ENCODE measurements around the gene C5orf47. TPM values are rescaled to one million over a fixed set of nuclear protein-coding genes. Genes with fewer than 3 reads are reported as not detected.
A peak's percentile ranks its signal among the peaks of the same experiment; 100 is the strongest.

Gene C5orf47, protein sequence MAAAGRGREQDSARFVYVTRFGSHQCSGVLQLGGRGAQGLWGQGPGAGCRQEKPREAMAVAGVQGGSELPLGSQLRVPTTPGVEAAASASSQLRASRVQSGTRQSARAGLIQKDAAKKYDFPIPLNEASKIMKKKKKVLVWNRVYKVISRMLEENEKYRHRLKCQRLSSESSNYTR
- total RNA-seq (2014; rRNA removed; shearing (Covaris generic); ENCODE audit: low replicate concordance) = not detected in 2 replicates

DNA sequence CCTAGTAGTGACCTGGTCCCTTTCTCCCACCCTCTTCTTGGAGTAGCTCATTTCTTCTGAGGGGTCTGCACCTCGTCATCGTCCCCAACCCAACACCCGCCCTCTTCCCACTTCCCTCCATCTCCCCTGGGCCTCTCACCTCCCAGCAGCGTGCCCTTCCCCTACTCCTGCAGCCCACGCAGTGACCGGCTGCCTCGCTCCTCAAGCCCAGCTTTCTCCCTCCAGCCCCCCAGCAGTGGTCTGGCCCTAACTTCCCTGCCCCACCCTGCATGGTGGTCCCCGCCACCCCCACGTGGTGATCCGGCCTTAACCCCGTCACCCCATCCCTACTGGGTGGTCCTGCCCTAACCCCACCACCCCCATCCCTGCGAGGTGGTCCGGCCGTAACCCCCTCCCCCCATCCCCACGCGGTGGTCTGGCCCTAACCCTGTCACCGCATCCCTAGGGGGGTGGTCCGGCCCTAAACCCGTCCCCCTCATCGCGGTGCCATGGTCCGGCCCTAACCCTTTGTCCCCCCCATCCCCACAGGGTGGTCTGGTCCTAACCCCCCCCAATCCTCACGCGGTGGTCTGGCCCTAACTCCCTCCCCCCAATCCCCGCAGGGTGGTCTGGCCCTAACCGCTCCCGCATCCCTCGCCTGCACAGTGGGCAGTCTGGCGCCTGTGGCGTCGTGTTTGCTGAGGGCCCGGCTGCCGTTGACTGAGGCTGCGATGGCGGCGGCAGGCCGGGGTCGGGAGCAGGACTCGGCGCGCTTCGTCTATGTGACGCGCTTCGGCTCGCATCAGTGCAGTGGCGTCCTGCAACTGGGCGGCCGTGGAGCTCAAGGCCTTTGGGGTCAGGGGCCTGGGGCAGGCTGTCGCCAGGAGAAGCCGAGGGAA, at the start of gene C5orf47:
Gene C5orf47, plus strand, starts transcription at position 617 of the 878 bp plus-strand sequence. Its CDS starts 94 bp downstream, at position 711.
- H3K36me3 ChIP-seq = no peaks in the 10 kb centered on the region
- no peak for DNase-seq
- 0 out of 2 replicates have a peak, but pooled peaks cover 2% of the 10 kb centered on the region for H3K27me3 ChIP-seq
- H3K9me3 ChIP-seq = no peaks in the 10 kb centered on the region; the same call in 1 of the 2 replicates
- no peak within 1 kb of the TSS for H3K4me3 ChIP-seq

DNA sequence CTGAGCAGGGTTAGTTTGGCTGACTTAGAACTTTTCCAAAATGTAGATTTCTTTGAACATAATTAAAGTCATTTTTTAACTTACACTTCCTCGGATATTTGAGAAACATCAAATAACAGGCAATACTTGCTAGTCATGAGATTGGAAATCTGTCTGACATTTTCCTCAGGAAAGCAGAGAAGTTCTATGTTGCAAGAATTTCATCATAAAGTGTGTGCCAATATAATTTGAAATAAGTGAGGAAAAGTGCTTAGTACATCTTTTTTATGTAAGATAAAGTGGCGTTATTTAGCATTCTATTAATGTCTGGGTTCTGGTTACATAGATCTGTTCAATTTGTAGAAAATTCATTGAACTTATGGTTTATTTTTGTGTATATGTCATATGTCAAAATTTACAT, 48.7 kb upstream of the C5orf47 start:
- Histone ChIP-seq H3K36me3 (no peaks in the 10 kb centered on the region), H3K9me3 (no peaks in the 10 kb centered on the region), H3K27me3 (no peaks in the 10 kb centered on the region), H3K4me3 (no peak overlapping the region)
- no peak for DNase-seq

- H3K36me3 ChIP-seq = no peaks in the 10 kb centered on the region
- no peak for DNase-seq
- H3K9me3 ChIP-seq = no peaks in the 10 kb centered on the region
- no peaks in the 10 kb centered on the region for H3K27me3 ChIP-seq
- no peak overlapping the region for H3K4me3 ChIP-seq
Observed at GRCh38 chr5:173941102-173941501, 47.9 kb upstream of the C5orf47 start.

DNA sequence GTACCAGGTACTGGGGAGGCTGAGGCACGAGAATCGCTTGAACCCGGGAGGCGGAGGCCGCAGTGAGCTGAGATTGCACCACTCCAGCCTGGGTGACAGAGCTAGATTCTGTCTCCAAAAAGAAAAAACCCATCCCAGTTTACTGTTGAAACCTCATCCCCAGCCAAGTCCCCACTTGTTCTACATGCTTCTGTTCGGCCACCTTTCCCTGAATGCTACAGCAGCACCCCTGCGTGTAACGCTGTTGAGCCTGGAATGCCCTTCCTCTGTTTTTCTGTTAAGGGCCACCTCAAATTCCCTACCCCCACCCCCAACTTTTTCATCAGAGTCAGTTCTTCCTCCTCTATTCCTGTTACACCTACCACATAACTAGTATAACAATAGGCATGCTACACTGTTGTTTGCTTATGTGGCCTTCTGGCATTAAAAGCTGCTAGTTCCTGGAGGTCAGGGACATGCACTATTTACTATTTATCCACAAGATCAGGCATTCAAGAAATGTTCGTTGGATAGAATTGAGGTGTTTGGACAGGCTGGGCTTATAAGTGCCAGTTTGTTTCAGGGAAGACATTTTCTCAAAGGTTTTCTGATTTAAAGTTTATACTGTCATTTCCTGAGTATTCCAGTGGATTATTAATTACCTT, 47.1 kb upstream of the C5orf47 start:
- DNase-seq = no peak
- H3K9me3 ChIP-seq = no peaks in the 10 kb centered on the region
- H3K4me3 ChIP-seq = no peak overlapping the region
- H3K36me3 ChIP-seq = no peaks in the 10 kb centered on the region
- H3K27me3 ChIP-seq = no peaks in the 10 kb centered on the region

- no peaks in the 10 kb centered on the region for H3K9me3 ChIP-seq
- H3K36me3 ChIP-seq = no peaks in the 10 kb centered on the region
- peak; percentile 57 for DNase-seq
- no peak overlapping the region for H3K4me3 ChIP-seq
- H3K27me3 ChIP-seq = no peaks in the 10 kb centered on the region
Observed at GRCh38 chr5:173944511-173944910, 44.5 kb upstream of the C5orf47 start.

GRCh38 chr5:173945160-173945559, 43.8 kb upstream of the C5orf47 start:
- 0 out of 2 replicates have a peak, but pooled peaks cover 4% of the 10 kb centered on the region for H3K36me3 ChIP-seq

GRCh38 chr5:173946323-173946722, 42.6 kb upstream of the C5orf47 start:
- Histone ChIP-seq H3K36me3 (0 out of 2 replicates have a peak, but pooled peaks cover 6% of the 10 kb centered on the region), H3K9me3 (no peaks in the 10 kb centered on the region), H3K4me3 (no peak overlapping the region), H3K27me3 (no peaks in the 10 kb centered on the region)
- DNase-seq = no peak

More at GRCh38 chr5:173945160-173945559, 43.8 kb upstream of the C5orf47 start:
- Histone ChIP-seq H3K27me3 (no peaks in the 10 kb centered on the region), H3K4me3 (no peak overlapping the region), H3K9me3 (no peaks in the 10 kb centered on the region)
- DNase-seq = no peak

DNA sequence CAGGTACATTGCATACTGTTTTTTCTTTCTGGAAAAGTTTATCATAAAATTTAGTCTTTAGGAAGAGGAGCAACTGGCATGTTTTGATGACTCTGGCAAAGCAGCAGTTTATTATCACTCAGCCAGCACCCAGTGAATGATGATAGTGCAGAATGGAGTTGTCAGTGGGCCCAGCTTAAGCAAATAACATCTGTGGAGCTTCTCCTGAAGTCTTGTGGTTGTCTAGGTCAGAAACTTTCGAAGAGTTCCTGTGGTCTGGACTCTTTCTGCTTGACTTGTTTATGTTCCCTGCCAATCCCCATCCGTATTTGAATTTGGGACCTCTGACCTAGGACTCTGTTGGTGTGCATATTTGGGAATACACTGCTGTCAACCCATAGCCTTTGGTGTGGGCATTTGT, 38.1 kb upstream of the C5orf47 start:
- peaks cover 15% of the 10 kb centered on the region; the same call in 1 of the 2 replicates for H3K36me3 ChIP-seq

DNA sequence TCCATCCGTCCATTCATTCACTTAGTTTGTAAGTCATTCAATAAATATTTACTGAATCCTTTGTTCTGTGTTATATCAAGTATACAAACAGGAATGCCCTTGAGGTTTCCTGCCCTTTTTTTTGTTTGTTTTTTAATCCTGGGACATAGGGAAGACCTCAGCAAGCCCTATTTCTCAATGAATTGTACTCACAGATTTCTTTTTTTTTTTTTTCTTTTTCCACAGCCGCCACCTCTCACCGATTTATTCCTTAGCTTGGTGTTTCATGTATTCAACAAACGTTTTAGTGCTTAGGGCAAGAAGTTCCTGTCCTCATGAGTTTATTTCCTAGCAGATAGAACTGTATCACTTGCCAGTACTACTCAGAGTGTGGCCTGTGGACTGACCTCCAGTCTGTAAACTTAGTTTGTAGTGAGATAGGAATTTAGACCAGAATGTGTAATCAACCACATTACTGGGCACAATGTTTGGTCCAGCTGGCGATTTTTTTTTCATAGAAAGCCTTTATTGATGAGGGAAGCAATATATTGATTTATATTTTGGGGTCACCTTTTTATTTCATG, 35.4 kb upstream of the C5orf47 start:
- Histone ChIP-seq H3K4me3 (no peak overlapping the region), H3K27me3 (no peaks in the 10 kb centered on the region), H3K36me3 (peaks cover 15% of the 10 kb centered on the region; the same call in 1 of the 2 replicates), H3K9me3 (no peaks in the 10 kb centered on the region)
- DNase-seq = peak; percentile 29

More for the DNA sequence above, 38.1 kb upstream of the C5orf47 start:
- no peaks in the 10 kb centered on the region for H3K27me3 ChIP-seq
- H3K9me3 ChIP-seq = no peaks in the 10 kb centered on the region
- no peak overlapping the region for H3K4me3 ChIP-seq
- DNase-seq = no peak

GRCh38 chr5:173954671-173955521, 34.1 kb upstream of the C5orf47 start:
- peaks cover 13% of the 10 kb centered on the region; the same call in 1 of the 2 replicates for H3K36me3 ChIP-seq
- no peaks in the 10 kb centered on the region for H3K9me3 ChIP-seq
- H3K27me3 ChIP-seq = no peaks in the 10 kb centered on the region
- no peak overlapping the region for H3K4me3 ChIP-seq
- DNase-seq = peak; percentile 29

DNA sequence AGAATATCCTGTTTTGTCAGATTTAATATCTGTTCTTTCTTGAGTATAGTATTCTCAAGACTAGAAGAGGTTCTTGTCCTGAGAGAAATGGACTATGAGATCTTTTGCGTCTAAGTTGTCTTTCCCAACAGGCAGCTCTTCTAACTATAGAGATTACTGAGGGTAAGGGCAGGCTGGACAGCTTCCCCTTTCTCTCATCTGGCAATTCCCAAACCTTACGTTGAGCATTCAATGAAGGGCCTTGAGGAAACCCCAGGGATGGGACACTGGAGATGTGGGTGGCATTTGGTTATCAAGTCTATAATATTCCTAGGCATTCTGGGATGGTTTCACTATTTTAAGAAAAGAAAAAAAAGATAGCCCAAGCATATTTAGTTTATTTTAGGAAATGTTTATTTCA, 28.0 kb upstream of the C5orf47 start:
- no peak overlapping the region for H3K4me3 ChIP-seq
- H3K9me3 ChIP-seq = no peaks in the 10 kb centered on the region
- H3K36me3 ChIP-seq = no peaks in the 10 kb centered on the region
- no peaks in the 10 kb centered on the region for H3K27me3 ChIP-seq
- no peak for DNase-seq

DNA sequence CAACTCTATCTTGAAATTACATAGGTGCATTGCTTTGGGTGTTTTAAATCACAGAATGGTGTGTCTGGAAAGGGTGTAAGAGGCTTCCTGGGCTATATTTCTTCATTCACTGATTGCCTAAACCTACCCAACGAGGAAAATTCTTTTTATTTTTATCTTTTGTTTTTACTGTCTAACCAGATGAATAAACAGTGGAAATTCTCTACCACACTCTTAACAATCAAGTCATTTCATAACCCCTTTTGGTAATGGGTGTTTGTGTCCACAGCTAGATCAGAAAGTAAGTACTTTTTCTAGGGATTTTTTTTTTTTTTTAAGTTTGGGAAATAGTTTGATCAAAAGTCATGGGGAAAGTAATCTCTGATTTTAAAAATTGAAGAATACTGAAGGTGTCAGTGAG, 27.6 kb upstream of the C5orf47 start:
- no peak overlapping the region for H3K4me3 ChIP-seq
- H3K27me3 ChIP-seq = no peaks in the 10 kb centered on the region
- H3K36me3 ChIP-seq = no peaks in the 10 kb centered on the region
- no peaks in the 10 kb centered on the region for H3K9me3 ChIP-seq
- no peak for DNase-seq

GRCh38 chr5:173962436-173962972, 26.5 kb upstream of the C5orf47 start:
- no peaks in the 10 kb centered on the region for H3K27me3 ChIP-seq
- no peaks in the 10 kb centered on the region for H3K36me3 ChIP-seq
- DNase-seq = no peak
- no peak overlapping the region for H3K4me3 ChIP-seq
- no peaks in the 10 kb centered on the region for H3K9me3 ChIP-seq

DNA sequence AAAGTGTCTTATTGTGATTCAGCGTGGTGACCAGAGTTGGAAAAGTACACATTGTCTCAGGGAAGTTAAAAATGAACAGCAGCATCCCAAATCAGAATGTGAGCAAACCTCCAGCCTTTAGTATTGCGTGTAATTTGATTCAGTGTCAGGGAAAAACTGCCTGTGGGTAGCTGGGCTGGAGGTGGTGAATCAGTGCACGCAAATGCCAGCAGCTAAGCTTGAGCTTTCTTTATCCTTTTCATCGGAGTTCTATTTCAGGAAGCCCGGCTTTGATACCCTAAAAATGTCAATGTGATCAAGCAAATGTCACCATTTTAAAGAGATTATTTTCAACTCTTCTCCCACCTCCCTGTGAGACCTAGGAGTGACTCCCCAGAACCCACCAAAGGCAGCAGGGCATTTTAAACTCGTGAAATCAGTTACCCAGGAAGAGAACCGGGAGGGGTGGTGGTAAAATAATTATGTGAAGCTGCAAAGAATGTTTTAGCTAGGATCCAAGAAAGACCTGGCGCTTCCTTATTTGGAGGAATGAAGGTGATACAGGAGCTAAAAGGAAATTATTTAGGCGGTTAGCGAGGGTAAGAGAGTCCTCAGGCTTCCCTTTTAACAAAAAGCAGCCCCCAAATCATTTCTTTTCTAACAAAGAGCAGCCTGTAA, 25.7 kb upstream of the C5orf47 start:
- H3K27me3 ChIP-seq = no peaks in the 10 kb centered on the region
- peak; percentile 66 for DNase-seq
- H3K36me3 ChIP-seq = no peaks in the 10 kb centered on the region
- no peaks in the 10 kb centered on the region for H3K9me3 ChIP-seq
- H3K4me3 ChIP-seq = peak overlapping the region; percentile 35

- no peaks in the 10 kb centered on the region for H3K27me3 ChIP-seq
- no peaks in the 10 kb centered on the region for H3K36me3 ChIP-seq
- peak; percentile 18 for DNase-seq
- H3K9me3 ChIP-seq = no peaks in the 10 kb centered on the region
- peak overlapping the region; percentile 35 for H3K4me3 ChIP-seq
Observed at GRCh38 chr5:173963867-173964441, 25.0 kb upstream of the C5orf47 start.

Data from MG63 (cell line).